ENCODE results near the gene PTPA. TPM values are rescaled to one million over a fixed set of nuclear protein-coding genes. Genes with fewer than 3 reads are reported as not detected.
"Not testable (repeated sequence)": the region's sequence is repeated elsewhere in the genome, so short reads cannot be mapped to it uniquely, and the experiment has no call there.

PTPA gene
- total RNA-seq, 1 experiment from 2014 or later, result 89.0 TPM

DNA sequence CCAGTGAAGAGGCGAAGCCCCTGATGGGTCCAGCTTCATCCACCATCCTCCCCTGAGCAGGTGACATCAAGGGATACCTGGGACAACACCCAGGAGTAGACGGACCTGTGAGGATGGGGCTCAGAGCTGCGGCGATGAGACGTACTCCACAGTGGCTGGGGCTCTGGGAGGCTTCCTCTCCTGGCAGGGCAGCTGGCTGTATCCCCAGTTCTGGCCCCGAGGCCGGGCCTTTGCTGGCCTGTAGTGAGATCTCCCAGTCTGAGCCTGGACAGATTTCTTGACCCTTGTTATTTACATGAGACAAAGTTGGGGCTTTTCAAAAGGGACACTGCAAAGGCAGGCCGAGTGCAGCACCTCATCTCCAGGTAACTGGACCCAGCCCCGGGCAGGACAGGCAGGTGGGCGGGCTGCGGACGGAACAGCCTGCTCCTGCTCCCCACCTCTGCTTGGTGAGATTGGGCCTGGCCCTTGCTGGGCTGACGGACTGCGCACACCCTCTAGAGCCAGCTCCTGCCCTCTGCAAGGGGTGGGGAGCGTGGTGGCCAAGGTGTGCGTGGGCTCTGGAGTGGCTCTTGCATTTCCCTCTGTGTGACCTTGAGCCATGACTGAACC lies 43.8 kb downstream of the PTPA start:
- no peak for DNase-seq (ENCODE audit: low spot score)

DNA sequence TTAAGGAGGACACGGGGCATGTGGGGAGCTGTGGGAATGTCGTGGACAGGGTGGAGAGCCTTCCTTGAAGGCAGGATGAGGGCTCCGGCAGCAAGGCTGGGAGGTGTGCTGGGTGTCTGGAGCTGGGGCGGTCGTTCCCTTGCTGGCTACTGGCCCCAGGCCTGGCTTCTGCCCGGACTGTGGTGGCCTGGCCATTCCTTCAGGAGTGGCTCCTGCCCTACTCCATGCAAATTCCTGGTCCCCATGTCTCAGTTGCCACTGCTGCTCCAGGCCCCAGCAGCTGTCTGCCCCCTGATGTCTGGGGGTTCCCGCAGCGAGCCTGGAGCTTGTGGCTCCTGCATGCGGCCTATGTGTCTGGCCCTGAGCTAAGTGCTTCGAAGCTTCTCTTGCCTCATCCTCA lies 44.9 kb downstream of the PTPA start:
- no peak for DNase-seq (ENCODE audit: low spot score)

DNA sequence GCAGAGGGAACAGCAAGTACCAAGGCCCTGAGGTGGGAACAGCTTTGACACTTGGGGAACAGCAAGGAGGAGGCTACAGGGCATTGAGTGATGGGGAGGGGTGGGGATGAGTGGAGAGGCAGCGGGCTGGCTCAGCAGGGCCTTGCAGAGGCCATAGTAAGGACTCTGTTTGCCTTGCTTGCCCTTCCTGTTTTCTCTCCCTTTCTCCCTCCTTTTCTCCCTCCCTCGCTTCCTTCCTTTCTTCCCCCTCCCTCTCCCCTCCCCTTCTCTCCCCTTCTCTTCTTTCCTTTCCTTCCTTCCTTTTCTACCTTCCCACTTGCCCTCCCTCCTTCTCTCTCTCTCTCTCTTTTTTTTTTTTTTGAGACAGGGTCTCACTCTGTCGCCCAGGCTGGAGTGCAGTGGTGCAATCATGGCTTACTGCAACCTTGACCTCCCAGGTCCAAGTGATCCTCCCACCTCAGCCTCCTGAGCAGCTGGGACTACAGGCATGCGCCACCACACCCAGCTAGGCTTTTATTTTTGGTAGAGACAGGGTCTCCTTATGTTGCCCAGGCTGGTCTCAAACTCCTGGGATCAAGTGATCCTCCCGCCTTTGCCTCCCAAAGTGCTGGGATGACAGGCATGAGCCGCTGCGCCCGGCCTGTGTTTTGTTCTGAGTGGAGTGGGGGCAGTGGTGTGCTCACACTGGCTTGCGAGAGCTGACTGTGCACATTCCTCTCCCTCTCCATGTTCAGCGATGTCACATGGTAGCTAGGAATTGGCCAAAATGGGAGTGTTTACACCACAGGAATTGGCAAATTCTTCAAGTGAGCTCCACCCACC lies 49.7 kb downstream of the PTPA start:
- peak; percentile 72 for DNase-seq (ENCODE audit: low spot score)

DNA sequence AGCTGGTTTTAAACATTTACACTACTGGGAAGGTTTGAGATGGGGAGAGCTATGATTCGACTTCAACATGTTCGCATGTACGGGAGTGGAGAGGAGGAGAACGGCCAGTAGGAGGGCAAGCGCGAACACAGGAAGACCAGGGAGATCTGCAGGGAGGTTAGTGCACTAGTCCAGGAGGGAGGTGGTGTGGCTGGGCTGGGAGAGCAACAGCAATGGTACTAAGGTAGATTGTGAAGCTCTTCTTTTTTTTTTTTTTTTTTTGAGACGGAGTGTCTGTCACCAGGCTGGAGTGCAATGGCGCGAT lies 50.3 kb downstream of the PTPA start:
- DNase-seq (ENCODE audit: low spot score), result no peak

DNA sequence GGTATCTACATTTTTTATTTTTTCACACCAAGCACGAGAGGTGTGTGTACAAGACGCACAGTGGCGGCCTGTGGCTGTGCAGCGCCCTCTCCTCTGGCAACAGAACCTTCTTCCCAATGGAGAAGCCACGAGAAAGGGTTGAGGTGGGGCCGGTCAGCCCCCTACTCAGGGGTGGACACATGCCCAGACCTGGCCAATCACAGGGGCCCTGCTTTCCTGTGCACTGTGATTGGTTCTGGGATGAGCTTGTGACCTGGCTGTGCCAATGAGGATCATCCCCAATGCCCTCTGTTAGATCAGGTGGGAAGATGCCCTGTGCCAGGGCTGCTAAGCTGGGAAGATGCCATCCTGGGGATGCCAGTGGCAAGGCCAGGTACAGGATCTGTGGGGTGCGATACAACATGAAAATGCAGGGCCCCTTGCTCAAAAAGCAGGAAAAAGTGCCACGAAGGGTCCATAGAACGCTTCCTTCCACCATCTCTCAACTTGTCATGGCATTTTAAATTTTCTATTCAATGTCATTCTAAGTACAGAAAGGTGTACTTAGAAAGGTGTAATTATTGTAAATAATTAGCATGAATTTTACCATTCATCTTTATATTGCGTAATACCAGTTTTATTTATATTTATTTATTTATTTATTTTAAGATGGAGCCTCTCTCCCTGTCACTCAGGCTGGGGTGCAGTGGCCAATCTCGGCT lies 51.4 kb downstream of the PTPA start:
- DNase-seq (ENCODE audit: low spot score), result no peak

DNA sequence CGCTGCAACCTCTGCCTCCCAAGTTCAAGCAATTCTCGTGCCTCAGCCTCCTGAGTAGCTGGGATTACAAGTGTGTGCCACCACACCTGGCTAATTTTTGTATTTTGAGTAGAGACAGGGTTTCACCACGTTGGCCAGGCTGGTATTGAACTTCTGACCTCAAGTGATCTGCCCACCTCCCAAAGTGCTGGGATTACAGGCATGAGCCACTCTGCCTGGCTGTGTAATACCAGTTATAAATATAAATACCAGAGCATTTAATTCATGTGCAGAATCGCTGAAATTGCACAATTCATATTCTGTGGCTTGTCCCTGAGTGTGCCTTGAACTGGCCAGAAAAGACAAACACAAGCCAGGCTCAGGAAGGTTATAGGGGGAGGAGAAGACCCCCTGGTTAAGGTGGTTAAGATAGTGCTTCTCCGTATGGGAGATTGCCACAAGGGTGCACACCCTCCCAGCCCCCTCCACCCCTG lies 52.0 kb downstream of the PTPA start:
- DNase-seq (ENCODE audit: low spot score), result not testable (repeated sequence)

DNA sequence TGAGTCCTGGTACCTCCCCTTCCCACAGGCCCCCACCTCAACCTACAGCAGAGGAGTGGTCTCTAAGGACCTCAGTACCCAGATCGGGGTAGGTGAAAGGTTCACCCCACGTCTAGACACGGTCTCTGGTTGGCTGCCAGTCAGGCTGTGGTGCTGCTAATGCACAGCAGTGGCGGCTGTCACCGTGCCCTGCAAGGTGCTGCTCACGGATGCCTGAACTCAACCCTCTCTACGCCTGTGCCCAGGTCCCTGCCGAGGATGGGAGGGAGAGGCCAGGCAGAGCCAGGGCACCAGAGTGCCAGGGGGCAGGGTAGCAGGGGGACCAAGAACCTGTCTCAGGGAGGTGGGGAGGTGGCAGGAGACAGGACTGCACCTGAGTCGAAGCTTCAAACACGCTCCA lies 52.5 kb downstream of the PTPA start:
- no peak for DNase-seq (ENCODE audit: low spot score)

DNA sequence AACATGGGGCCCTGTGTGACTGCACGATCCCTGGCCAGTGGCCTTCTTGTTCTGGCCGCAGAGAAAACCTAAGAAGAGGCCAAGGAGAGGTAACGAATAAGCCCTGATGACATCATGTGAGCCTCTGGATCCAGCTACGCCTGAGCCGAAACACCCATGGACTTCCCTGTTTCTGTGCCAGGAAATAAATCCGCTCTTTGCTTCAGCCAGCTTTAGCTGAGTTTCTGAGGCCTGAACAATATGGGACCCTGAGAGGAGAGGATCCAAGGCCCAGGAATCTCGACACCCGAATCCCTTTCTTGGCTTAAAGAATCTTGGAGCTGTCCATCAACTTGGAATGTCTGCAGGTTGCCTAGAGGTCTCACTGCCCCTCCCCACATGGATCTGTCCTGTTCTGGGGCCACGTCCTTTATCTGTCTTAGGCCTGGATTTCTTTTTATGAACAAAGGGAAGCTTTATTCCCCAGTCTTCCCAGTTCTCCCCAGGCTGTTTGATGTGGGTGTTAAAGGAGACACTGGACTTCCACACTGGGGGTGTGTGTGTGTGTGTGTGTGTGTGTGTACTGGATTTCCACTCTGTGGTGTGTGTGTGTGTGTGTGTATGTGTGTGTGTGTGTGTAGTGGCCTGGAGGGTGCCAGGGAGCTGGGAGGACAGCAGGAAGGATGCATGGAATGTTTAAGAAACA lies 53.2 kb downstream of the PTPA start:
- DNase-seq (ENCODE audit: low spot score), result no peak

DNA sequence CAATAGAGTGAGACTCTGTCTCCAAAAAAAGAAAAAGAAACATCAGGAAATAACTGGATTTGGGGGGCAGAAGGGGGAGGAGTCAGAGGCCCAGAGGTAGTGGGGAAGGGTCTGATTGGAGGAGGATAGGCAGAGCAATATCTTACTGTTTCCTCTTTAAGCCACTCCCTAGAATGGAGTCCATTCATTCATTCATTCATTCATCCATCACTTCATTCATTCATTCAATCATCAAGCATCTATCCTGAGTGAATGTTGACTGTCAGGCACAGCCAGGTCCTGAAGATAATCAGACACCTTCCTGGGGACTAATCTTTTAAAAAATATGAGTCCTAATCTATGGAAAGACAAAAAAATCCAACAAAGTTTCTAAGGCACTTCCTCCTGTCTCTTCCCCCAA lies 54.0 kb downstream of the PTPA start:
- no peak for DNase-seq (ENCODE audit: low spot score)

DNA sequence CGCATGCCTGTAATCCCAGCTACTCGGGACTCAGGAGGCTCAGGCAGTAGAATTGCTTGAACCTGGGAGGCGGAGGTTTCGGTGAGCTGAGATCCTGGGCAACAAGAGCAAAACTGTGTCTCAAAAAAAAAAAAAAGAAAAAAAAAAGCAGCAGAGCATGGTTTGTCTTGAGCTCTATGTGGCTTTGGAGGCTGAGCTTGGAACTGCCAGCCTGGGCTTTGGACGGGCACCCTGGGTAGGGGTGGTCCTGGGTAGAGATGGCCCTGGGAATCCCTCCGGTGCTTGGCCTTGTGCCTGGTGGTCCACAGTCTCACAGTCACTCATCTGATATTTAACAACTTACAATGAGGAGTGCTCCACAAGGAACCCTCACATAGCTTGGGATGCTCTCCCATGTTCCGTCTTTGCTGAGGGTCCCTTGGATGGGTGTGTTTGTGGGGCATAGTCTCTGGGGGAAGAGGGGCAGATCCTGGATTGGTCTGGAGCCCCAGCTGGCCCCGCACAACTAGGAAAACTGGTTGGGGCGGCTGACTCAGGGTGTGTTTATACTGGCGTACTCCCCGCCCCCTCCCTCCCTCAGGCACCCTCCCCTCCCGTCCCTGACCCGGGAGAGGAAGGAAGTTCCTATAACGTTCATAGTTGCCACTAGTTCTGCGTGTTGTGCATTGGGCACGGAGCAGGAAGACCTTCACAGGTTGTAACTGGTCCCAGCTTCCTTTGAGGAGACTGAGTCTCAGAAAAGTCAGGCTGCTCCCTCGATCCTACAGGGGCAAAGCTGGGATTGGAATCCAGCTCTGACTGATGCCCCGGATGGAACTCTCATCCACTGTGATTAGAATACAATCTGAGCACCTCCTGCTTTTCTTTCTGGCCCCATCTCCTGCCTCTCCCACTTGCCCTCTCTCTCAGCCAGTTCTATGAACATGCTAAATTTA lies 55.7 kb downstream of the PTPA start:
- peak; percentile 80 for DNase-seq (ENCODE audit: low spot score)

DNA sequence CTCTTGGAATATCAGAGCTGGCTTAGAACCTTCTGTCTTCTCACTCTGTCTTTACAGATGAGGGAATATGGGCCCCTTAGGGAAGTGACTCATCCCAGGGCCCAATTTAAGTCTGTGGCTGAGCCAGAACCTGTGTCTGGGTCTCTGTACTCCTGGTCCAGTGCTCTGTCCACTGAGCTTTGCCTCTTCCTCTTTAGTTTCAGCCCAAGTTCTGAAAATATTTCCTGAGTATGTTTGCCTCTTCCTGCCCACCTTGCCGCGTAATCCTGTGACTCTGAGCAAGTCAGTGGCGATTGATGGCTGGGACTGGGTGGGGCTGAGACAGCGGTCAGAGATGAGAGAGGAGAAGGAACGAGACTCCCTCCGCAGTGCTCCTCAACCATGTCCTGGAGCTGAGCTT lies 59.0 kb downstream of the PTPA start:
- DNase-seq (ENCODE audit: low spot score), result no peak

DNA sequence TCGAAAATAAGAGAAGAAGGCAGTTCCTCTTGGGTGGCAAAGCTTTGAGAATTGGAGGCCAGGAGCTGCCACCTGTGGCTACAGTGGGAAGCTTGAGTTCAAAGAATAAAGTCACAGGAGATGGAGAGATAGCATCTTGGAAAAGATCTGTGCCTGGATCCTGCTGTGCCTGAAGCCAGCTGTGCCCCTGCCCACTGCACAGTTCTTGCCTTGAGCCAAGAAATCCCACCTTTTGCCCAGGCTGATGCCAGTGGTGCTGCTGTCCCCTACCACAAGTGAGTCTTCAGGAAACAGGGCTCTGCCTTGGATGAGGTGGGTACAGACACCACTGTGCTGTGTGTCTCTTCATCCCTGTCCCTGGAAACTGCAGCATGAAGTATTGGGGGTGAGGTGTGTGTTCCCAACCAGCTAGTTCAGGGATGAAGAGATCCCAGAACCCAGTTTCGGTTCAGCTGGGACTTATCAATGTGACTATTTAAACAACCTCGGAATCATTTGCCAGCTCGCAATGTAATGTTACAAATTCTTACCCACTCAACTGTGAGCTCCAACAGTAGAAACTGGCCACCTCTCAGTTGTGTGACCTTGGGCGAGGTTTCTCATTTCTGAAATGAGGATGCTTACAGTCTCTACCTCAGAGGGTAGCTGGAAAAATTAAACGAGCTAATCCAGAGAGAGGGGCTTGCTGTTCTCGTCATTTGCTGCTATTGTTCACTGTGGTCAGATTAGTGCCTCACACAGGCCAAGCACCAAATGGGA lies 61.0 kb downstream of the PTPA start:
- no peak for DNase-seq (ENCODE audit: low spot score)

DNA sequence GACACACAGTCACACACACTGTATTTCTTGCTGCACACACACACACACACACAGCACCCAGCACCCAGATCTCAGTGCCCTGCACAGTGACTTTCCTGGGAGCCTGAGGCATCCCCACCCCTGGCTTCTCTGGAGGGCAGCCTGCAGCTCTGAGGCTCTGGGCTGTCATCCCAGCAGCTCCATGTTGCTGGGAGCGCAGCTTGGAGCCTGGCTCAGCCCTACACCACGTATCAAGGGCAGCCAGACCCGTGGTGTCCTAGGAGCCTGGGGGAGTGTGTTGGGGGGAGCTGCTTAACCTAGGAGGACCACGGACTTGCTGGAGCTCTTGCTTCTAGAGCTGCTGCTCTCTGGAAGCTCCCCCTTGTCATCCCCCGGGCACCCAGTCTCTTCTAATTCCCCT lies 61.6 kb downstream of the PTPA start:
- DNase-seq (ENCODE audit: low spot score), result no peak

DNA sequence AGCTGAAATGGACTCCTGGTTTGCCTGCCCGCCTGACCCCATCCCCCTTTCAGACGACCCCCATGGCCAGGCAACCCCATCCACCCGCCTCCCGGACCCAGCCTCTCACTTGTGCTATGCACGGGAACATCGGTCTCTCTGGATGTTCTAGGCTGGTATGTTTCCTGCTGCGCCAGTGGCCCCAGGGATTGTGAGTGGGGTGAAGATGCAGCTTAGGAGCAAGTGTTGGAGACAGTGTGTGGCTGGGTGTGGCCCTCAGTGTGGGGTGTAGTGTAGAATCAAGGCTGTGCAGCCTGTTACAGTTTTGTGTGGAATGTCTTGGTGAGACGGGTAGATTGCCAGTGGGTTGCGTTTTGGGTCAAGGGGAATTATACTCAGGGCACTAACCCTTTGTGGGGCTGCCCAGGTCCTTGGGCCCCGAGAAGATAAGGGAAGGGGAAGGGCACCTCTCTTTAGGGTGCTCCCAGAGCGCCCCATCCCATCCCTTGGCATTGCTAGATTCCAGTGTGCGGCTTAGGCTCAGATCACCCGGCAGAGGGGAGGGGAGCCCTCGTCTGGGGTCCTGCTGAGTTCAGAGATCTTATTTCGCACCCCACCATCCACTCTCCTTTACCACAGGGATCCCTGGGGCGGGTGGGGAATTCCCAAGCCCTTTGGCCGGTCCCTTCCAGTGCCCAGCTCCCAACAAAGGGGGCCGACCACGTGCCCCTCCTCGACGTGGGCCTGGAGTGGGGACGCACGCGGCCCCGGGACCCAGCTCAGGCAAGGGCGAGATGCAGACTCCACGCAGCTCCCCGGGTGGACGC lies 62.3 kb downstream of the PTPA start:
- no peak for DNase-seq (ENCODE audit: low spot score)

DNA sequence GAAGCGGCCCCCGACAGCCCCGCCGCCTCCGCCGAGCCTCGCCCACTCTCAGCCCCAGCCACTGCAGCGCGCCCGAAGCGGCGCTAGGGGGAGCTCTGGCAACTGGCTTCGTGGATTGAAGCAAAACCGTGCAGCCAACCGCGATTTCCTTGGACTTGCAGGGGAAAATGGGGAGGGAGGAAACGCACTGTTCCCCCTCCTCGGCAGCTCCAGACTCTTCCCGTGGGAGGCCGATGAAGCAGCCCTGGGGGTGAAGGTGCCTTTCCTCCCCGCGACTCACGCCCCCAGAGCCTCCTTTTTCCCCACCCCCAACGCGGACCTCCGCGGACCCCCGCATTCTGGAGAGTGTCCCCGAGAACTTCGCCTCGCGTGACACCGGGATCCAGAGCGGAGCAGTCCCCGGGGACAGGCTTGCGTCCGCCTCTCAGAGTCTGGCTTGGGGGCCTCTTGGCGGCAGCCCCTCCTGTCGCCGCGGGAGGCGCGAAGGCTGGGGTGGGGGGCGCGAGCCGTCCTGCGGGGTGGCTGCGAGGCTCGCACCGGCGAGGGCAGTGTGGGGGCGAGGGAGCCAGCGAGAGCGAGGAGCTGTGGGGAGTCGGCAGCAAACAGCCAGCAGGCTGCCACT lies 63.0 kb downstream of the PTPA start:
- DNase-seq (ENCODE audit: low spot score), result peak; percentile 92

DNA sequence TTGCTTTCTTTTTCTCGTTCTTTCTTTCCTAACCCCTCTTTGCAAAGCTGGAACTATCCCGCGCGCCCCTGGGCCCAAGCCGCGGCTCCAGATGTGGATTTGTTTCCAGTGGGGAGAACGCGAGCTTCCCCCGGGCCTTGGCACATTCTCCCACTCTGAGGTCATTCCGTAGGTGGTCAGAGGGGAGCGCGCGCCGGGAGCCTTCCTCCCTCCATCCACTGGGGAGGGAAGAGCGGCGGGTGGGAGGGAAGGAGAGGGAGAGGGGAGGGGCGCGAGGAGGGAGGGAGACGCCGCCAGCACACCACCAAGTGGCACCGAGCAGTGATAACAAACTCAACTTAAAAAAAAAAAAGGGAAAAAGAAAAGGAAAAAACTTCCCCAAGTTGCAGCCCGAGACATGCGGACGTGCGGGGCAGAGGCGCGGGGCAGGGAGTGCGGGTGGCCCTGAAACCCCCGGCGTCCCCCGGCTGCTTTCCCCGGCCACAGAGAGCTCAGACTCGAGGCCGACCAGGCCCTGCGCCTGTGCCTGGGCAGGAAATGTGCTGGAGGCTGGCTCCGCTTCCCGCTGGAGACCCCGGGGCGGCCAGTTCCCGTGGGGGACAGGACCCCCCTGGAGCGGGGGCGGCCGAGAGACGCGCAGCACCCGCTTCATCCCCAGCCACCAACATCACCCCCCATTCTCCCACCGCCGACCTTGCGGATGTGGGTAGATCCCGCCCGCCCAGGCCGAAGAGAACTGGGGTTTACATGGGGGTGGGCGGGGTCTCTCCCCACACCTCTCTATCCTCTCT lies 63.7 kb downstream of the PTPA start:
- DNase-seq (ENCODE audit: low spot score), result peak; percentile 86

DNA sequence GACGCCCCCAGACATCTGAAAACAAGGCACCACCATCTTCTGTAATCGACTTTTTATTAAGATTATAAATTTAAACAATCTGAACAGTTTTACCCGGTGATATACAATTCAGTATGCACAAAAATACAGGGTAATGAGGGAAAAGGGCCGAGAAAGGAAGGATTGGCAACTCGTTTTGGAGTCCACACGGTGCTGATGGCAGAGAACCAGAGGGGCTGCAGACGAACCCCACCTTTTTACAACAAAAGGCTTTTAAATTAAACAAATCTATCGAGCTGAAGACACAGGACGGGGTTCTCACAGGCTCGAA lies 64.3 kb downstream of the PTPA start:
- DNase-seq (ENCODE audit: low spot score), result no peak

DNA sequence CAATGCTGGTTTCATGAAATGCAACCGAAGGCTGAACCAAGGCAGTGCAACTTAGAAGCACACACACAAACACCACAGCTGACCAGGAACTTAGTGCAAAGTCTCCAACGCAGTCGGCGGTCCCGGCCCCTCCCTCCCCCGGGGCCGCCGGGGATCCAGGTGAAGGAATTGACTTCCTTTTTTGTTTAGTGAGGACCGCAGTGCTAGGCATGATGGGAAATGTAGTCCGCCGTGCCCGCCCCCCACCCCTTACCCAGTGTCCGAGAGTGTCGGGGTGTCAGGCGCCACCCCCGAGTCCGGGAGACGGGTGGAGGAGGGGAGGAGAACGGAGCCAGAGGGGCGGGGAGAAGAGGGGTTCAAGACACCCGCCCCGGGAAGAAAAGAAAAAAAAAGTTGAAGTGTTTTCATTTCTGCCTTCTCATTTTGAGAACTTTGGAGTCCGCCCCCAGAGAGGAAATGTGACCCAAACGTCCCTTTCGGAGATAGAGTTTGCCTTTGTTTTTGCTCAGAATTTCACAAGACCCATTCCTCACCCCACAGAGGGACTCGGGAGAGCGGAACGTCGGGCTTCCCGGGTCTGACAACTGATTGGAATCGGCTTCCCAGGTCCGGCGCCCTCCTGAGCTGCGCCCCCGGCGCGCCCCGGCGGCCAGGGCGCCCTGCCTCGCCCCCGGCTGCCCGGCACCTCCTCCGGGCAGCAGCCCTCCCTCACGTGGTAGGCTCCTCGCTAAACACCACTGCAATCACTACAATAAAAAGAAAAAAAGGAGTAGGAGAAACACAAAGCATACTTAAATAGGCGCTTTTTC lies 64.8 kb downstream of the PTPA start:
- DNase-seq (ENCODE audit: low spot score), result peak; percentile 89

All from H4 (cell line).